Ishikawa (cell line): Measurements from ENCODE around the gene CEP350.

Experiments
- CEBPB ChIP-seq: IDR thresholded peaks from 2 replicates; pipeline ENCODE4 v1.6.1; 2012
- CREB1 ChIP-seq: IDR thresholded peaks from 2 replicates; pipeline ENCODE4 v1.6.1; 2012; ENCODE audit warnings: low read depth
- EGR1 ChIP-seq: IDR thresholded peaks from 2 replicates; pipeline ENCODE4 v1.6.1; 2012
- EP300 ChIP-seq: IDR thresholded peaks from 2 replicates; pipeline ENCODE4 v1.6.1; 2012; ENCODE audit warnings: borderline replicate concordance
- FOXM1 ChIP-seq: IDR thresholded peaks from 2 replicates; pipeline ENCODE4 v1.6.1; 2012; ENCODE audit warnings: low read depth, borderline replicate concordance
- MAX ChIP-seq: IDR thresholded peaks from 2 replicates; pipeline ENCODE4 v1.6.1; 2012
- NFIC ChIP-seq: IDR thresholded peaks from 2 replicates; pipeline ENCODE4 v1.6.1; 2012
- RAD21 ChIP-seq: IDR thresholded peaks from 2 replicates; pipeline ENCODE4 v1.6.1; 2012; ENCODE audit warnings: low read depth
- TAF1 ChIP-seq: IDR thresholded peaks from 2 replicates; pipeline ENCODE4 v1.6.1; 2012; ENCODE audit warnings: low read depth, mild to moderate bottlenecking
- TCF12 ChIP-seq: IDR thresholded peaks from 2 replicates; pipeline ENCODE4 v1.6.1; 2012; ENCODE audit warnings: low read depth
- TEAD4 ChIP-seq: IDR thresholded peaks from 2 replicates; pipeline ENCODE4 v1.6.1; 2012
- YY1 ChIP-seq: IDR thresholded peaks from 2 replicates; pipeline ENCODE4 v1.6.1; 2012; ENCODE audit warnings: low read depth
- ZBTB7A ChIP-seq: IDR thresholded peaks from 2 replicates; pipeline ENCODE4 v1.6.1; 2012; ENCODE audit warnings: low read depth
- TF ChIP-seq, protein P1 (sequence below): IDR thresholded peaks from 2 replicates; pipeline ENCODE4 v1.6.1; 2012
- TF ChIP-seq, protein P2 (sequence below): IDR thresholded peaks from 2 replicates; pipeline ENCODE4 v1.6.1; 2012; ENCODE audit warnings: low read depth, mild to moderate bottlenecking

Gene CEP350

DNA sequence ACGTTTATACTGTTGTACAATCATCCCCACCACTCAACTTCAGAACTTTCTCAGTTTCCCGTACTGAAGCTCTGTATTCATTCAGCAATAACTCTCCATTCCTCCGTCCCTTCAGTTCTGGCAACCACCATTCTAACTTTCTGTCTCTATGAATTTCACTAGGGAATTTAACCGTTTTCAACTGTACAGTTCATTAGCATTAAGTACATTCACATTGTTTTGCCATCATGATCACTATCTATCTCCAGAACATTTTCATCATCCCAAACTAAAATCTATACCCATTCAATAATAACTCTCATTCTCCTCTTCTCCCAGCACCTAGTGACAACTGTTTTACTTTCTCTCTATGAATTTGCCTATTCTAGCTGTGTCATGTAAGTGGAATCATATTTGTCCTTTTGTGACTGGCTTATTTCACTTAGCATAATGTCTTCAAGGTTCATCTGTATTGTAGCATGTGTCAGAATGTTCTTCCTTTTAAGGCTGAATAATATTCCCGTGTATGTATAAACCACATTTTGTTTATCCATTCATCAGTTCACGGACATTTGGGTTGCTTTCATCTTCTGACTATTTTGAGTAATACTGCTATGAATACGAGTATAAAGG, 75.0 kb downstream of the CEP350 start:
- no peak for TF ChIP-seq CEBPB
- TF ChIP-seq TAF1, result no peak
- no peak for TF ChIP-seq MAX
- TF ChIP-seq EP300, result no peak
- TF ChIP-seq RAD21, result no peak
- TF ChIP-seq, protein P1, sequence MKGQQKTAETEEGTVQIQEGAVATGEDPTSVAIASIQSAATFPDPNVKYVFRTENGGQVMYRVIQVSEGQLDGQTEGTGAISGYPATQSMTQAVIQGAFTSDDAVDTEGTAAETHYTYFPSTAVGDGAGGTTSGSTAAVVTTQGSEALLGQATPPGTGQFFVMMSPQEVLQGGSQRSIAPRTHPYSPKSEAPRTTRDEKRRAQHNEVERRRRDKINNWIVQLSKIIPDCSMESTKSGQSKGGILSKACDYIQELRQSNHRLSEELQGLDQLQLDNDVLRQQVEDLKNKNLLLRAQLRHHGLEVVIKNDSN, result no peak
- no peak for TF ChIP-seq TEAD4
- no peak for TF ChIP-seq EGR1
- no peak for TF ChIP-seq TCF12
- TF ChIP-seq FOXM1, result no peak
- TF ChIP-seq, protein P2, sequence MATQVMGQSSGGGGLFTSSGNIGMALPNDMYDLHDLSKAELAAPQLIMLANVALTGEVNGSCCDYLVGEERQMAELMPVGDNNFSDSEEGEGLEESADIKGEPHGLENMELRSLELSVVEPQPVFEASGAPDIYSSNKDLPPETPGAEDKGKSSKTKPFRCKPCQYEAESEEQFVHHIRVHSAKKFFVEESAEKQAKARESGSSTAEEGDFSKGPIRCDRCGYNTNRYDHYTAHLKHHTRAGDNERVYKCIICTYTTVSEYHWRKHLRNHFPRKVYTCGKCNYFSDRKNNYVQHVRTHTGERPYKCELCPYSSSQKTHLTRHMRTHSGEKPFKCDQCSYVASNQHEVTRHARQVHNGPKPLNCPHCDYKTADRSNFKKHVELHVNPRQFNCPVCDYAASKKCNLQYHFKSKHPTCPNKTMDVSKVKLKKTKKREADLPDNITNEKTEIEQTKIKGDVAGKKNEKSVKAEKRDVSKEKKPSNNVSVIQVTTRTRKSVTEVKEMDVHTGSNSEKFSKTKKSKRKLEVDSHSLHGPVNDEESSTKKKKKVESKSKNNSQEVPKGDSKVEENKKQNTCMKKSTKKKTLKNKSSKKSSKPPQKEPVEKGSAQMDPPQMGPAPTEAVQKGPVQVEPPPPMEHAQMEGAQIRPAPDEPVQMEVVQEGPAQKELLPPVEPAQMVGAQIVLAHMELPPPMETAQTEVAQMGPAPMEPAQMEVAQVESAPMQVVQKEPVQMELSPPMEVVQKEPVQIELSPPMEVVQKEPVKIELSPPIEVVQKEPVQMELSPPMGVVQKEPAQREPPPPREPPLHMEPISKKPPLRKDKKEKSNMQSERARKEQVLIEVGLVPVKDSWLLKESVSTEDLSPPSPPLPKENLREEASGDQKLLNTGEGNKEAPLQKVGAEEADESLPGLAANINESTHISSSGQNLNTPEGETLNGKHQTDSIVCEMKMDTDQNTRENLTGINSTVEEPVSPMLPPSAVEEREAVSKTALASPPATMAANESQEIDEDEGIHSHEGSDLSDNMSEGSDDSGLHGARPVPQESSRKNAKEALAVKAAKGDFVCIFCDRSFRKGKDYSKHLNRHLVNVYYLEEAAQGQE, result no peak
- TF ChIP-seq ZBTB7A, result no peak
- no peak for TF ChIP-seq YY1
- TF ChIP-seq NFIC, result no peak
- TF ChIP-seq CREB1, result no peak

- TF ChIP-seq NFIC (no peak), FOXM1 (no peak), EP300 (no peak), RAD21 (no peak), MAX (no peak), CREB1 (no peak), TEAD4 (no peak), TAF1 (no peak), YY1 (no peak), TCF12 (no peak), EGR1 (no peak), CEBPB (no peak), ZBTB7A (no peak)
- TF ChIP-seq, protein P2, result no peak
- TF ChIP-seq, protein P1, result no peak
Observed at GRCh38 chr1:180031664-180032063, 77.1 kb downstream of the CEP350 start.

GRCh38 chr1:180033390-180033789, 78.8 kb downstream of the CEP350 start:
- no peak for TF ChIP-seq MAX
- no peak for TF ChIP-seq EGR1
- TF ChIP-seq, protein P1, result no peak
- no peak for TF ChIP-seq CEBPB
- no peak for TF ChIP-seq NFIC
- no peak for TF ChIP-seq CREB1
- TF ChIP-seq TAF1, result no peak
- TF ChIP-seq TCF12, result no peak
- no peak for TF ChIP-seq ZBTB7A
- TF ChIP-seq RAD21, result no peak

DNA sequence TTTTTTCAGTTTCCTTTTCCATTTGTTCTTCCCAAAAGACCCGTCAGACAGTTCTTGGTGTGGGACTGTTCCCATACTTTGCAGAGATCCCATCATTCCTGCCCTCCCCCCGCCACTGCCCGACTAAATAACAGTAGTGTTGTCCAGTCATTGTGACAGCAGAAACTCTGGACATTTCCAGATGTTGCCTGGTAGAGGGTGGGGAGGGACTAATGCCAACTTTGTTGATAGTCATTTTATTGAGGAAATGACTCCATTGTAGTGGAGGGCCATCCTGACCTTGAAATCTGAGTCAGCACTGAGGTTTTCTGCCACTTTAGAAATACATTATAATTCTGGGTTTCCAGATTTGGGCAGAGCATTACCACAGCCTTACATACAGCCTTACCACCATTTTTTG, 85.4 kb downstream of the CEP350 start:
- TF ChIP-seq TCF12, result no peak
- TF ChIP-seq, protein P2, result no peak
- no peak for TF ChIP-seq NFIC
- TF ChIP-seq, protein P1, result no peak
